ENCODE data around the gene SH3GL3. TPM values are rescaled to one million over a fixed set of nuclear protein-coding genes. Genes with fewer than 3 reads are reported as not detected.

The SH3GL3 gene
- total RNA-seq, 2 experiments from 2014 or later, result not detected

- no TSS peak for BruUV-seq (replicated peaks)
- POLR2A ChIA-PET, result no interaction called here
- no peaks in the 10 kb centered on the region for H3K36me3 ChIP-seq (ENCODE audit: insufficient read depth, low read length)
Observed at GRCh38 chr15:83613714-83614113, 166.6 kb downstream of the SH3GL3 start.

DNA sequence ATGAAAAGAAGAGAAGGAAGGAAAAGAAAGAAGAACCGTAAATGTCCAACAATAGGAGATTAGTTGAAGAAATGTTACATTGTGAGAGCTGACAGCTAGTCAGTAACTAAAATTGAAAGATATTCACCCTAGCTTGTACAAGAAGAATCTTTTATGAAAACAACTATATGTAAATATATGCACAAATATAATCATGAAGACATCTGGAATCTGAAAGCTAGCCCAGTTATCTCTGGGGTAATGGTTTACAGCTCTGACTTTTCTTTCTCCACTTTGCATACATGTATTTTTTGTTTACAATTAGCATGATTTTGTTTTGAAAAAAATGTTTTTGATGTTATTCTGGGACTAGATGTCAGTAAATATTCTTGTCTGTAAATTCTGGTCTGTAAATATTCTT lies 169.7 kb downstream of the SH3GL3 start:
- ChIA-PET CTCF (ENCODE audit: unreplicated experiment) (no interaction called here), POLR2A (interaction anchor here (0.7 kb wide), 1 partner anchor 9 kb away, joined by 5 read pairs; no protein-coding TSS in a partner anchor)
- H4K20me1 ChIP-seq (ENCODE audit: insufficient read depth, low read length), result no peaks in the 10 kb centered on the region
- H2AFZ ChIP-seq (ENCODE audit: low read length), result no peak overlapping the region
- no peaks in the 10 kb centered on the region for H3K9me3 ChIP-seq (ENCODE audit: low read length)
- no peak for TF ChIP-seq EZH2phosphoT487 (IDR thresholded peaks at IDR 0.05; ENCODE audit: borderline replicate concordance, low read depth, low read length)
- TF ChIP-seq, protein P1, sequence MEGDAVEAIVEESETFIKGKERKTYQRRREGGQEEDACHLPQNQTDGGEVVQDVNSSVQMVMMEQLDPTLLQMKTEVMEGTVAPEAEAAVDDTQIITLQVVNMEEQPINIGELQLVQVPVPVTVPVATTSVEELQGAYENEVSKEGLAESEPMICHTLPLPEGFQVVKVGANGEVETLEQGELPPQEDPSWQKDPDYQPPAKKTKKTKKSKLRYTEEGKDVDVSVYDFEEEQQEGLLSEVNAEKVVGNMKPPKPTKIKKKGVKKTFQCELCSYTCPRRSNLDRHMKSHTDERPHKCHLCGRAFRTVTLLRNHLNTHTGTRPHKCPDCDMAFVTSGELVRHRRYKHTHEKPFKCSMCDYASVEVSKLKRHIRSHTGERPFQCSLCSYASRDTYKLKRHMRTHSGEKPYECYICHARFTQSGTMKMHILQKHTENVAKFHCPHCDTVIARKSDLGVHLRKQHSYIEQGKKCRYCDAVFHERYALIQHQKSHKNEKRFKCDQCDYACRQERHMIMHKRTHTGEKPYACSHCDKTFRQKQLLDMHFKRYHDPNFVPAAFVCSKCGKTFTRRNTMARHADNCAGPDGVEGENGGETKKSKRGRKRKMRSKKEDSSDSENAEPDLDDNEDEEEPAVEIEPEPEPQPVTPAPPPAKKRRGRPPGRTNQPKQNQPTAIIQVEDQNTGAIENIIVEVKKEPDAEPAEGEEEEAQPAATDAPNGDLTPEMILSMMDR (conservative IDR thresholded peaks at IDR 0.05; ENCODE audit: low read length), result no peak
- H3K27ac ChIP-seq (ENCODE audit: low read depth, low read length, poor library complexity, severe bottlenecking), result no peak overlapping the region
- H3K9me2 ChIP-seq (ENCODE audit: insufficient read depth, low read length), result no peaks in the 10 kb centered on the region
- no peak overlapping the region for H3K4me3 ChIP-seq (ENCODE audit: low read depth, low read length, poor library complexity, severe bottlenecking)
- no peaks in the 10 kb centered on the region for H3K79me2 ChIP-seq (ENCODE audit: insufficient read depth, low read depth, low read length)
- H3K36me3 ChIP-seq (ENCODE audit: insufficient read depth, low read length), result no peaks in the 10 kb centered on the region
- no peak for DNase-seq (ENCODE audit: low spot score)
- no peaks in the 10 kb centered on the region for H3K4me1 ChIP-seq (ENCODE audit: insufficient read depth, low read length, poor library complexity, severe bottlenecking)
- no peak overlapping the region for H3K4me2 ChIP-seq (ENCODE audit: low read length)
- no TSS peak for BruUV-seq (replicated peaks)
- intact Hi-C loops (cut with micrococcal nuclease; ENCODE audit: unreplicated experiment), result no loop called here

More at GRCh38 chr15:83613714-83614113, 166.6 kb downstream of the SH3GL3 start:
- no peaks in the 10 kb centered on the region for H3K4me1 ChIP-seq (ENCODE audit: insufficient read depth, low read length, poor library complexity, severe bottlenecking)
- intact Hi-C loops (cut with micrococcal nuclease; ENCODE audit: unreplicated experiment), result no loop called here
- no peak overlapping the region for H3K4me3 ChIP-seq (ENCODE audit: low read depth, low read length, poor library complexity, severe bottlenecking)
- TF ChIP-seq, protein P1 (conservative IDR thresholded peaks at IDR 0.05; ENCODE audit: low read length), result no peak
- no peak for TF ChIP-seq EZH2phosphoT487 (IDR thresholded peaks at IDR 0.05; ENCODE audit: borderline replicate concordance, low read depth, low read length)
- DNase-seq (ENCODE audit: low spot score), result no peak
- CTCF ChIA-PET (ENCODE audit: unreplicated experiment), result no interaction called here
- H3K9me3 ChIP-seq (ENCODE audit: low read length), result no peaks in the 10 kb centered on the region
- no peaks in the 10 kb centered on the region for H3K79me2 ChIP-seq (ENCODE audit: insufficient read depth, low read depth, low read length)
- no peaks in the 10 kb centered on the region for H4K20me1 ChIP-seq (ENCODE audit: insufficient read depth, low read length)
- H2AFZ ChIP-seq (ENCODE audit: low read length), result no peak overlapping the region
- no peak overlapping the region for H3K4me2 ChIP-seq (ENCODE audit: low read length)
- H3K27ac ChIP-seq (ENCODE audit: low read depth, low read length, poor library complexity, severe bottlenecking), result no peak overlapping the region
- H3K9me2 ChIP-seq (ENCODE audit: insufficient read depth, low read length), result no peaks in the 10 kb centered on the region

DNA sequence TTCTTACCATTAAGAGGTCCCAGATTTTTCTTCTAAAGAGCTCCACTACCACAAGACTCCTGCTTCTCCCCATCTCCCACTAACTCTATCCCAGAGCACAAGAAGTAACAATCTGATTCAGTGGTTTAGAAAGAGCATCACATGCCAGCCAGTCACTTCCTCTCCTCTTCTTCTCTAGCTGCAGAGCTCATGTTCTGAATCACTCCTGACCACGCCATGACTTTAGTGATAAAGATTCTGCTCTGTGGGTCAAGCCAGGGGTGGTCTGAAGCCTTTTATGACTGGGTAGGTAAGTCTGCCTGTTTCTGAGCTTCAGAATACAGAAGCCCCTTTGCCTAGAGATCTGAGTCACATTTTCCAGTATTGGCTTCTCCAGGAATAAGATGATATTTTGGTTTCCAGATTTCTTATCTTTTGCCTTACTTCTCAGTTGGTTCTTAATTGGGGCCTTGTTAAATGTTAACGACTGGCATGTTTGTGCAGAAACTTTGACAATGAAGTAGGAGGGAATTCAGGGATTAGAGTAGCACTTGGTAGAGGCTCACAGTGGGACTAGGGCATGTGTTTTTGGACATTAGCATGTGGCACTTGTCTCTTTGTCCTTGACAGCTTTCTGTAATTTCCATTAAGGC lies 179.1 kb downstream of the SH3GL3 start:
- no peak overlapping the region for H3K4me2 ChIP-seq (ENCODE audit: low read length)
- H3K79me2 ChIP-seq (ENCODE audit: insufficient read depth, low read depth, low read length), result no peaks in the 10 kb centered on the region
- CTCF ChIA-PET (ENCODE audit: unreplicated experiment), result no interaction called here
- TF ChIP-seq EZH2phosphoT487 (IDR thresholded peaks at IDR 0.05; ENCODE audit: borderline replicate concordance, low read depth, low read length), result no peak
- TF ChIP-seq, protein P1 (conservative IDR thresholded peaks at IDR 0.05; ENCODE audit: low read length), result no peak
- no peak overlapping the region for H3K27ac ChIP-seq (ENCODE audit: low read depth, low read length, poor library complexity, severe bottlenecking)
- no peaks in the 10 kb centered on the region for H3K4me1 ChIP-seq (ENCODE audit: insufficient read depth, low read length, poor library complexity, severe bottlenecking)
- no peaks in the 10 kb centered on the region for H3K9me3 ChIP-seq (ENCODE audit: low read length)
- no peaks in the 10 kb centered on the region for H3K36me3 ChIP-seq (ENCODE audit: insufficient read depth, low read length)
- no peak for DNase-seq (ENCODE audit: low spot score)
- no peaks in the 10 kb centered on the region for H3K9me2 ChIP-seq (ENCODE audit: insufficient read depth, low read length)
- intact Hi-C loops (cut with micrococcal nuclease; ENCODE audit: unreplicated experiment), result no loop called here
- BruUV-seq (replicated peaks), result no TSS peak
- no peak overlapping the region for H3K4me3 ChIP-seq (ENCODE audit: low read depth, low read length, poor library complexity, severe bottlenecking)
- H4K20me1 ChIP-seq (ENCODE audit: insufficient read depth, low read length), result no peaks in the 10 kb centered on the region
- no peak overlapping the region for H2AFZ ChIP-seq (ENCODE audit: low read length)
- POLR2A ChIA-PET, result interaction anchor here (0.6 kb wide), 1 partner anchor 10 kb away, joined by 5 read pairs; no protein-coding TSS in a partner anchor

Measured in OCI-LY7 (cell line).